Fibroblast of pulmonary artery (primary cell): ENCODE measurements around the gene PILRB.

Experiments
- DNase-seq: peaks from one replicate; pipeline ENCODE4 v3.0.0-alpha.2; 2010; ENCODE audit warnings: low read depth
- H3K4me3 ChIP-seq: replicated peaks from 2 replicates; pipeline ENCODE4 v1.5.1; 2011; ENCODE audit warnings: low read depth, mild to moderate bottlenecking, control low read depth, low read length, moderate library complexity
- TF ChIP-seq, protein P1 (sequence below): IDR thresholded peaks from 2 replicates; pipeline ENCODE4 v1.5.1; 2011; ENCODE audit warnings: mild to moderate bottlenecking, control low read depth, low read length, inconsistent platforms; ENCODE audit errors: missing control alignments

Gene PILRB

DNA sequence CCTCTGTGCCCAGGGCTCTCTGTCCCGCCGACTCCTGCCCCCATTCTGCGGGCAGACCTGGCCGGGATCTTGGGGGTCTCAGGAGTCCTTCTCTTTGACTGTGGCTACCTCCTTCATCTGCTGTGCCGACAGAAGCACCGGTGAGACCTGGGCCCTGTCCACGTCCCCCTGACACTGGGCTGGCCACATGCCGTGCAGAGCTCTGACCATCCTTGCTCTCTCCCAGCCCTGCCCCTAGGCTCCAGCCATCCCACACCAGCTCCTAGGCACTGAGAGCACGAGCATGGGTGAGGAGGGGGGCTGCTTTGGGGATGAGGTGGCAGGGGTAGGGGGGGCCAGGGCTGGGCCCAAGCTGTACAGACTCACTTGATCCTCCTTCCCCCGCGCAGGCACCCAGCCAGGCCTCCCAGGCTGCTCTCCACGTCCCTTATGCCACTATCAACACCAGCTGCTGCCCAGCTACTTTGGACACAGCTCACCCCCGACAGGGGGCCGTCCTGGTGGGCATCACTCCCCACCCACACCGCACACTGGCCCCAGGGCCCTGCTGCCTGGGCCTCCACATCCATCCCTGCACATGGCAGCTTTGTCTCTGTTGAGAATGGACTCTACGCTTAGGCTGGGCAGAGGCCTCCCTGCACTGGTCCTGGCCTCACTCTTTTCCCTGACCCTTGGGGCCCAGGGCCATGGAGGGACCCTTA is 4.8 kb upstream of the PILRB start:
- H3K4me3 ChIP-seq, result no peak overlapping the region
- TF ChIP-seq, protein P1, sequence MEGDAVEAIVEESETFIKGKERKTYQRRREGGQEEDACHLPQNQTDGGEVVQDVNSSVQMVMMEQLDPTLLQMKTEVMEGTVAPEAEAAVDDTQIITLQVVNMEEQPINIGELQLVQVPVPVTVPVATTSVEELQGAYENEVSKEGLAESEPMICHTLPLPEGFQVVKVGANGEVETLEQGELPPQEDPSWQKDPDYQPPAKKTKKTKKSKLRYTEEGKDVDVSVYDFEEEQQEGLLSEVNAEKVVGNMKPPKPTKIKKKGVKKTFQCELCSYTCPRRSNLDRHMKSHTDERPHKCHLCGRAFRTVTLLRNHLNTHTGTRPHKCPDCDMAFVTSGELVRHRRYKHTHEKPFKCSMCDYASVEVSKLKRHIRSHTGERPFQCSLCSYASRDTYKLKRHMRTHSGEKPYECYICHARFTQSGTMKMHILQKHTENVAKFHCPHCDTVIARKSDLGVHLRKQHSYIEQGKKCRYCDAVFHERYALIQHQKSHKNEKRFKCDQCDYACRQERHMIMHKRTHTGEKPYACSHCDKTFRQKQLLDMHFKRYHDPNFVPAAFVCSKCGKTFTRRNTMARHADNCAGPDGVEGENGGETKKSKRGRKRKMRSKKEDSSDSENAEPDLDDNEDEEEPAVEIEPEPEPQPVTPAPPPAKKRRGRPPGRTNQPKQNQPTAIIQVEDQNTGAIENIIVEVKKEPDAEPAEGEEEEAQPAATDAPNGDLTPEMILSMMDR, result no peak
- no peak for DNase-seq

DNA sequence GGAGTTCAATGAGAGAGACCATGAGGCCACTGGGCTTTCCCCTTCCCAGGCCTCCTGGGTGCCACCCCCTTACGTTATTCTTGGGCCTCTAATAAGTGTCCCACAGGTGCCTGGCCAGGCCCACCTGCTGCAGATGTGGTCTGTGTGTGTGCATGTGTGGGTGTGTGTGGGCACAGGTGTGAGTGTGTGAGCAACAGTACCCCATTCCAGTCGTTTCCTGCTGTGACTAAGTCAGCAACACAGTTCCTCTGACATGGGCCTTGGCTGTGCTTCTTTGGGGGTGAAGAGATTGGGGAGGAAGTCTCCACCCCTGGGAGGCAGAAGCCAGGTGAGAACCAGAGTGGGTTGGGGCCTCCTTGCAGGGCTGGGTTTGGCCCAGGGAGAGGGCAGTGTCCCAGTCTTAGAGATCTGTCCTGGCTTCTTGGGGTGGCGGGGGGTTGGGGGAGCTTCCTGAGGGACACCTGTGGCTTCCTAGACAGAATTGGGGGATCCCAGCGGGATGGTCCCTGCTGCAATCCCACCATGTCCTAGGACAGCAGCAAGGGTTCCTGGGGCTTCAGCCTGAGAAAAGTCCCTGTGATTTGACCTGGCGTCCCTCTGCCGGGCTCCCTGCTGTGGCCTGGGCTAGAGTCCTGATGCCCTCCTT is 4.1 kb upstream of the PILRB start:
- no peak overlapping the region for H3K4me3 ChIP-seq
- DNase-seq, result no peak
- TF ChIP-seq, protein P1, result no peak

DNA sequence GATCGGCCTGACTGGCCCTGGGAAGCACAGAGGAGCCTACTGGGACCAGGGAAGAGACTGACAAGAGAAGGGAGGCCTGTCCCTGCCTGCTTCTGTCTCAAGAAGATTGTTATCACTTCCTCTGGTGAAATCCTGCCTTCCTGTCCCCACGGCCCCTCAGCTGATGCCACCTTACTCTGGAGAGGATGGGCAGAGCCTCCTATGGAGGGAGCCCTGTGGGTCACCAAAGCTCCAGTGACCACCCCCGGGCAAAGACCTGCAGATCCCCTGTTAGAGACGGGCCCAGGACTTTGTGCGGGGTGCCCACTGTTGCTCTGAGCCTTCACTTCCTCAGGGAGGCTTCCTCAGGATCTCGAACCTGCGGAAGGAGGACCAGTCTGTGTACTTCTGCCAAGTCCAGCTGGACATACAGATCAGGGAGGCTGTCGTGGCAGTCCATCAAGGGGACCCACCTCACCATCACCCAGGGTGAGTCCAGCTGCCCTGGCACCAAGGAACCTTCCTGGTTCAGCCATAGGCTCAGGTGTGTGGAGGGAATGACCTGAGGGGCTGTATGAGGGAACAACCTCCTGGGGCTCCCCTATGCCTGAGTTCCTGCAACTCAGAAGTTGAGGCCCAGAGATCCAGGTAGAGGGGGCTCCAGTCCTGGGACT is 1.4 kb upstream of the PILRB start:
- H3K4me3 ChIP-seq, result no peak overlapping the region

DNA sequence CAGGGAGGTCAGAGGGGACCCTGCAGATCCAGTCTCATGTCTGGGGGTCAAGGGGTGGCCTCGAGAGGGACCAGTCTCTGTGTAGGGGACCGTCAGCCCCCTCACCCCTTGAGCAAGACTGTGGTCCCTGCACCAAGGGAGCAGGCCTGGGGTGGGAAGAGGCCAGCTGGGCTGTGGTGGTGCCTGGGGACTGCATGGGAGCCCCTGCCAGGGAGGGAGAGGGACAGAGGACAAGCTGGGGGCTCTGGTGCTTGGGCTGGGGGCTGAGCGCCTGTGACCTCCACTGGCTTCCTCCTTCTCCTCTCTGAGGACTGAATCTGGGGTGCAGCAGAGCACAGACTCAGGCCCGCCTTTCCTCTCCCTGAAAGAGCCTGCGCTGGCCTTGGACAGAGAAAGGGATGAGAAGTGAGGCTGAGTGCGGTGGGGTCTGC is 771 bp upstream of the PILRB start:
- H3K4me3 ChIP-seq, result no peak overlapping the region
- TF ChIP-seq, protein P1, result no peak
- no peak for DNase-seq

More for the DNA sequence above, 1.4 kb upstream of the PILRB start:
- TF ChIP-seq, protein P1, result no peak
- no peak for DNase-seq

DNA sequence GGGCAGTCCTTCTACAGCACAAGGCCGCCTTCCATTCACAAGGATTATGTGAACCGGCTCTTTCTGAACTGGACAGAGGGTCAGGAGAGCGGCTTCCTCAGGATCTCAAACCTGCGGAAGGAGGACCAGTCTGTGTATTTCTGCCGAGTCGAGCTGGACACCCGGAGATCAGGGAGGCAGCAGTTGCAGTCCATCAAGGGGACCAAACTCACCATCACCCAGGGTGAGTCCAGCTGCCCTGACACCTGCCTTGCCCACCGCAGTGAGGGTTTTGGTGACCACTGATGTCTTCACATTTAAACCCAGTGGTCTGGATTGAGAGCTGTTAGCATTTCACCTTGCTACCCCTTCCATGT is 918 bp downstream of the PILRB start:
- TF ChIP-seq, protein P1, result no peak
- H3K4me3 ChIP-seq, result no peak overlapping the region

DNA sequence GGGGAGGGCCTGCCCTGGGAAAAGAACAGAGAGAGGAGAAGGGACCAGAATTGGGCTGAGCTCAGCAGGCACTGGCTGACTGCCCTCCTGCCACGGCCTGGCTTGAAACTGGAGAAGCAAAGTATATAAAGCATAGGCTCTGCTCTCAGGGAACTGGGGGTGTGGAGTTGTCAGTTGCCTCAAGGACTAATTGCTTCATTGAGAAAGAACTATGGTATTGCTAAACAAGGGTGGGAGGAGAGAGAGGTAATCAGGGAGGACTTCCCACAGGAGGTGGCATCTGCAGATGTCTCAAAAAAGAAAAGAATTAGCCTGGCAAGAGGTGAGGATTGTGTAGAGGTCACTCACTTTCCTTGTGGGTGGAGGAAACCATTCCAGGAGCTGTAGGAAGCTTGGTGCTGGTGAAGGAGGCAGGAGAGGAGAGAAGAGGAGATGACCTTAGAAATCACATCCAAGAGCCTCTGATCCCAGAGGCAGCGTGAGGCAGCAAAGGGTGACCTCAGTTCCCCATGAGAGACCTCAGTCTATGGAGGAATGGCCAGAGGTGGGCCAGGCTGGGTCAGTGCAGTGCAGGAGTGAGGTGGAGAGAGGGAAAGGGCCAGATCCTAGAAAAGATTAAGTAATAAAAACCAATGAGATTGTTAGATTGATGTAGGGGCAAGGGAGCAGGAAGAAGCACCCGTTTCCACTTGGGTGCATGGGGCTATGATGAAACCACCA is 2.4 kb downstream of the PILRB start:
- no peak for DNase-seq
- H3K4me3 ChIP-seq, result no peak overlapping the region
- TF ChIP-seq, protein P1, result no peak

More for the DNA sequence above, 918 bp downstream of the PILRB start:
- no peak for DNase-seq
